GM12874 (cell line): ENCODE data around the gene LACTBL1.

ENCODE experiments used
- TF ChIP-seq, protein P1 (sequence below): IDR thresholded peaks from 2 replicates; pipeline ENCODE4 v1.5.1; 2011; ENCODE audit warnings: low read depth, mild to moderate bottlenecking, control low read depth, low read length, moderate library complexity; ENCODE audit not compliant: insufficient read depth

LACTBL1 gene

DNA sequence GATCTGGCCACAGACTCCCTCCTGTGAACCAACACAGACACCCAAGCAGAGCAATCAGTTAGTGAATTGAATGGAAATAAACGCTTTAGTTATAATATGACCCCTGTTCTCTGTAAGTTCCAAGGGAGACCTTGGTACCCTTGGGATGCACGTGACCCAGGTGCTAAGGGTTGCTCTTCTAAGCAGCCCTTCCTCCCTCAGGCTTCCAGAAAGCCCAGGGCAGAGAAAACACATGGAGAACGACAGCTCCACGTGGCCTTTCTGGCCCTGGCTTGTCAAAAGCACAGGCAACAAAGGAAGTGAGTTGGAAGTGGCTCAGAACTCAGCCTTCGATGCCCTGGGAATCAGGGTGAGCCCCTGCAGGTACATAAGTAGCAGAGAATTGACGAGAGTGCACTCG, 57.4 kb downstream of the LACTBL1 start:
- TF ChIP-seq, protein P1, sequence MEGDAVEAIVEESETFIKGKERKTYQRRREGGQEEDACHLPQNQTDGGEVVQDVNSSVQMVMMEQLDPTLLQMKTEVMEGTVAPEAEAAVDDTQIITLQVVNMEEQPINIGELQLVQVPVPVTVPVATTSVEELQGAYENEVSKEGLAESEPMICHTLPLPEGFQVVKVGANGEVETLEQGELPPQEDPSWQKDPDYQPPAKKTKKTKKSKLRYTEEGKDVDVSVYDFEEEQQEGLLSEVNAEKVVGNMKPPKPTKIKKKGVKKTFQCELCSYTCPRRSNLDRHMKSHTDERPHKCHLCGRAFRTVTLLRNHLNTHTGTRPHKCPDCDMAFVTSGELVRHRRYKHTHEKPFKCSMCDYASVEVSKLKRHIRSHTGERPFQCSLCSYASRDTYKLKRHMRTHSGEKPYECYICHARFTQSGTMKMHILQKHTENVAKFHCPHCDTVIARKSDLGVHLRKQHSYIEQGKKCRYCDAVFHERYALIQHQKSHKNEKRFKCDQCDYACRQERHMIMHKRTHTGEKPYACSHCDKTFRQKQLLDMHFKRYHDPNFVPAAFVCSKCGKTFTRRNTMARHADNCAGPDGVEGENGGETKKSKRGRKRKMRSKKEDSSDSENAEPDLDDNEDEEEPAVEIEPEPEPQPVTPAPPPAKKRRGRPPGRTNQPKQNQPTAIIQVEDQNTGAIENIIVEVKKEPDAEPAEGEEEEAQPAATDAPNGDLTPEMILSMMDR: no peak

DNA sequence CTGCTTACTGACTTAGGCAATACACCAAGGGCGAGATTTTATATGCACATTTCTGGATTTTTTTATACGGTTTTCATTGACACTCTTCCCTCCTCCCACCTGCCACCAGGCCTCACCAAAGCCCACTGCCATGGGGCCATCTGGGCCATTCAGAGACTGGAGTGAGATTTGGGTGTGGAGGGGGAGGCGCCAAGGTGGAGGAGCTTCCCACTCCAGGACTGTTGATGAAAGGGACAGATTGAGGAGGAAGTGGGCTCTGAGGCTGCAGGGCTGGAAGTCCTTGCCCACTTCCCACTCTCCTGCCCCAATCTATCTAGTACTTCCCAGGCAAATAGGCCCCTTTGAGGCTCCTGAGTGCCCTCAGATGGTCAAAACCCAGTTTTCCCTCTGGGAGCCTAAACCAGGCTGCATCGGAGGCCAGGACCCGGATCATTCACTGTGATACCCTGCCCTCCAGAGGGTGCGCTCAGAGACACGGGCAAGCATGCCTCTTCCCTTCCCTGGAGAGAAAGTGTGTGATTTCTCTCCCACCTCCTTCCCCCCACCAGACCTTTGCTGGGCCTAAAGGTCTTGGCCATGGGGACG, 57.9 kb downstream of the LACTBL1 start:
- TF ChIP-seq, protein P1: no peak

DNA sequence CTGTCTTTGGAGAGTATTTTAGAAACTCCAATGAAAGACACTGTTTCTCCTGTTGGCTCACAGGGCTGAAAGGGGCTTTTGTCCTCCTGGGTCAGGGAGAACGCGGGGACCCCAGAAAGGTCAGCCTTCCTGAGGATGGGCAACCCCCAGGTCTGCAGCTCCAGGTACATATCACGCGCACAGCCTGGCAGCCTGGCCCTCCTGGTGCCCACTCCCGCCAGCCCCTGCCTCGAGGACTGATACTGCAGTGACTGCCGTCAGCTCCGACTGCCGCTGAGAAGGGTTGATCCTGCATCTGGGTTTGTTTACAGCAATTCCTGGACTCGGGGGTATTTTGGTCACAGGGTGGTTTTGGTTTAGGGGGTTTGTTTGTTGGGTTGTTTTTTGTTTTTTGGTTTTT, 58.5 kb downstream of the LACTBL1 start:
- TF ChIP-seq, protein P1: no peak

DNA sequence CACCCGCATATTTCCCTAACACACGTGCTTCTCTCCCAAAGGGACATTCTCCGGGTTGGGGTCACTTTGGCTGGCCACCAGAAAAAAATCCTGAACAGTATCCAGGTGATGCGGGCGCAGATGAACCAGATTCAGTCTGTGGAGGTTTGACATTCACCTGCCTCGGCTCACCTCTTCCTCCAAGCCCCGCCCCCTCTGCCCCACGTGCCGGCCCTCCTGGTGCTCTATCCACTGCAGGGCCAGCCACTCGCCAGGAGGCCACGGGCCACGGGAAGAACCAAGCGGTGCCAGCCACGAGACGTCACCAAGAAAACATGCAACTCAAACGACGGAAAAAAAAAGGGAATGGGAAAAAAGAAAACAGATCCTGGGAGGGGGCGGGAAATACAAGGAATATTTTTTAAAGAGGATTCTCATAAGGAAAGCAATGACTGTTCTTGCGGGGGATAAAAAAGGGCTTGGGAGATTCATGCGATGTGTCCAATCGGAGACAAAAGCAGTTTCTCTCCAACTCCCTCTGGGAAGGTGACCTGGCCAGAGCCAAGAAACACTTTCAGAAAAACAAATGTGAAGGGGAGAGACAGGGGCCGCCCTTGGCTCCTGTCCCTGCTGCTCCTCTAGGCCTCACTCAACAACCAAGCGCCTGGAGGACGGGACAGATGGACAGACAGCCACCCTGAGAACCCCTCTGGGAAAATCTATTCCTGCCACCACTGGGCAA, 59.1 kb downstream of the LACTBL1 start:
- TF ChIP-seq, protein P1: no peak

DNA sequence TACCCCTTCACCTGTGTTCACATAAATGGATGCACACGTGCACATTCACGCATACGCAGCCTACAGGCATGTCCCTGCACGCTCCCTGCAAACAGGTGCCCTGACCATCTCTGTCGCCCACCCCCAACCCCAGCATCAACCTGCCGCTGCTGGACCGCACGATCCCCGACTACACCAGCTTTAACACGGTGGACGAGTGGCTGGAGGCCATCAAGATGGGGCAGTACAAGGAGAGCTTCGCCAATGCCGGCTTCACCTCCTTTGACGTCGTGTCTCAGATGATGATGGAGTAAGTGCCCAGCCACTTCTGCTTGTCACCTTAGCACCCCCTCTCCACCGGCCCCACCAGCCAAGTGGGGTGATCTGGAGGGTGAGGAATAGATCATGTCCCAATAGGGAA, 60.4 kb downstream of the LACTBL1 start:
- TF ChIP-seq, protein P1: no peak

DNA sequence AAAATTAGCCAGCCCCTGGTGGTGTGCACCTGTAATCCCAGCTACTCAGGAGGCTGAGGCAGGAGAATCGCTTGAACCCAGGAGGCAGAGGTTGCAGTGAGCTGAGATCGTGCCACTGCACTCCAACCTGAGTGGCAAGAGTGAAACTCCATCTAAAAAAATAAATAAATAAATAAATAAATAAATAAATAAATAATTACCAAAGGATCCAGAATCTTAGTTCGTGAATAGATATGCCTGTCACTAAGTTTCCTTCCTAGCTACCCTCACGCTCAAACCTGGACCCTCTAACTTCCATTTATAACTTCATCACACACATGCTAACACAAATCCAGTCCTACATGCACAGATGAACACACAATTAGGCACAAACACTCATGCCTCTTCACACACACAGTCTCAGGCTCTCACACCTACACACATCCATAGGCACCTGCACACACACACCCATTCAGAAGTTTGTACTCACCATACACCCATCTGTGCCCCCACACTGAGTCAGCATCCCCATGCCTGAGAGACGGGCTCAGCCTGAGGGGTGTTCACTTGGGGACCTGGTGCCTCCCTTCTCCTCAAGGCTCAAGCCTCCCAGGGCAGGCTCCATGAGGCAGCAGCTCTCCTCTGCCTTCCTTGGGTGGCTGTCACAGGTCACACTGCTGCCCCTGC, 61.5 kb downstream of the LACTBL1 start:
- TF ChIP-seq, protein P1: no peak

DNA sequence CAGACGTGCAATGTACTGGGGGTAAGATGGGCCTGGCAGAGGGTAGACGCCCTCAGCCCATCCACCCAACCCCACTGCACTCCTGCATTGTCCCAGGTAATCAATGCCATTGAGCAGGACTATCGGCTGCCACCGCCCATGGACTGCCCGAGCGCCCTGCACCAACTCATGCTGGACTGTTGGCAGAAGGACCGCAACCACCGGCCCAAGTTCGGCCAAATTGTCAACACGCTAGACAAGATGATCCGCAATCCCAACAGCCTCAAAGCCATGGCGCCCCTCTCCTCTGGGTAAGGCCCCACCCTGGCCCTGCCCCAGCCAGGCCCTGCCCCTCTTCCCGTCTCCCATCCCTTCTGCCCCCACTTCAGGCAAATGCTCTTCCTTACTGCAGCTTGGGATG, 62.4 kb downstream of the LACTBL1 start:
- TF ChIP-seq, protein P1: no peak
